TTC549 (cell line): Measurements from ENCODE around the gene CRACR2B.

ENCODE experiments used
- FAIRE-seq: peaks from 2 replicates; lab custom pipeline; 2012; peaks lifted over from hg19 to GRCh38; lab: Jason Lieb, UNC

The CRACR2B gene

GRCh38 chr11:794766-795633, 32.7 kb upstream of the CRACR2B start:
- no peak for FAIRE-seq

GRCh38 chr11:795634-796564, 31.8 kb upstream of the CRACR2B start:
- no peak for FAIRE-seq

- no peak for FAIRE-seq
Measured at GRCh38 chr11:796565-797295, 31.0 kb upstream of the CRACR2B start.

- FAIRE-seq, result no peak
Measured at GRCh38 chr11:797296-798092, 30.2 kb upstream of the CRACR2B start.

GRCh38 chr11:798093-798713, 29.5 kb upstream of the CRACR2B start, which contains the start of gene SLC25A22:
TSS of gene SLC25A22 (minus strand) at chr11:798281. CDS start at chr11:795006, 3,275 bp downstream.
- no peak for FAIRE-seq

- no peak for FAIRE-seq
Measured at GRCh38 chr11:799641-800316, 27.9 kb upstream of the CRACR2B start.

- no peak for FAIRE-seq
Measured at GRCh38 chr11:800473-800872, 27.2 kb upstream of the CRACR2B start.

- FAIRE-seq, result no peak
Measured at GRCh38 chr11:801097-801780, 26.5 kb upstream of the CRACR2B start.

- FAIRE-seq, result no peak
Measured at GRCh38 chr11:802018-802617, 25.6 kb upstream of the CRACR2B start.

GRCh38 chr11:802693-803466, 24.8 kb upstream of the CRACR2B start:
- FAIRE-seq, result no peak

GRCh38 chr11:803467-803742, 24.3 kb upstream of the CRACR2B start:
- no peak for FAIRE-seq

- no peak for FAIRE-seq
Measured at GRCh38 chr11:803770-804598, 23.7 kb upstream of the CRACR2B start.

GRCh38 chr11:804599-804964, 23.1 kb upstream of the CRACR2B start:
- no peak for FAIRE-seq

GRCh38 chr11:808427-809286, 19.1 kb upstream of the CRACR2B start:
- no peak for FAIRE-seq

- peak; percentile 40 for FAIRE-seq
Measured at GRCh38 chr11:809287-810039, 18.3 kb upstream of the CRACR2B start, which contains the start of gene RPLP2. TSS of gene RPLP2 (plus strand) at chr11:809967. CDS start at chr11:810235, 268 bp downstream.

- no peak for FAIRE-seq
Measured at GRCh38 chr11:810040-810567, 17.6 kb upstream of the CRACR2B start.
